Mammary epithelial cell (primary cell): ENCODE results near the gene NUMBL.

Source experiments
- CTCF ChIP-seq, 2 donors: IDR thresholded peaks in 1 of 2; conservative IDR thresholded peaks in 1 of 2; 2 replicates each; pipeline ENCODE4 v1.5.1; 2011 to 2012; ENCODE audit warnings: inconsistent platforms in 2 of 2, low read length in 2 of 2, mild to moderate bottlenecking in 2 of 2, control low read depth in 1 of 2, low read depth in 1 of 2; ENCODE audit not compliant: insufficient read depth in 1 of 2; ENCODE audit errors: extremely low read depth in 1 of 2
- EZH2 ChIP-seq: IDR thresholded peaks from 2 replicates; pipeline ENCODE4 v1.6.1; 2012; ENCODE audit warnings: low read length, inconsistent platforms, borderline replicate concordance

GRCh38 chr19:40616941-40617340 is 73.5 kb downstream of the NUMBL start:
- no peak for TF ChIP-seq CTCF (conservative IDR thresholded peaks at IDR 0.05 in 1 of 2, IDR thresholded peaks at IDR 0.05 in 1 of 2; ENCODE audit: extremely low read depth in 1 of 2, insufficient read depth in 1 of 2, low read depth in 1 of 2, low read length in 2 of 2)
- TF ChIP-seq EZH2: no peak
